ENCODE measurements around the gene FAM234A. TPM values are rescaled to one million over a fixed set of nuclear protein-coding genes. Genes with fewer than 3 reads are reported as not detected.

FAM234A gene, protein sequence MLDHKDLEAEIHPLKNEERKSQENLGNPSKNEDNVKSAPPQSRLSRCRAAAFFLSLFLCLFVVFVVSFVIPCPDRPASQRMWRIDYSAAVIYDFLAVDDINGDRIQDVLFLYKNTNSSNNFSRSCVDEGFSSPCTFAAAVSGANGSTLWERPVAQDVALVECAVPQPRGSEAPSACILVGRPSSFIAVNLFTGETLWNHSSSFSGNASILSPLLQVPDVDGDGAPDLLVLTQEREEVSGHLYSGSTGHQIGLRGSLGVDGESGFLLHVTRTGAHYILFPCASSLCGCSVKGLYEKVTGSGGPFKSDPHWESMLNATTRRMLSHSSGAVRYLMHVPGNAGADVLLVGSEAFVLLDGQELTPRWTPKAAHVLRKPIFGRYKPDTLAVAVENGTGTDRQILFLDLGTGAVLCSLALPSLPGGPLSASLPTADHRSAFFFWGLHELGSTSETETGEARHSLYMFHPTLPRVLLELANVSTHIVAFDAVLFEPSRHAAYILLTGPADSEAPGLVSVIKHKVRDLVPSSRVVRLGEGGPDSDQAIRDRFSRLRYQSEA
- total RNA-seq (2014; rRNA removed; shearing (Covaris generic)) (8.1 and 10.9 TPM in 2 replicates), total RNA-seq (2022) (26.8 and 30.1 TPM in 2 replicates), Bru-seq, nascent RNA (percentile 48 among the genes with signal in this experiment), BruChase-seq, experiment 1, labeled RNA remaining after a 6-hour chase (percentile 53 among the genes with signal in this experiment), BruChase-seq, experiment 2, labeled RNA remaining after a 2-hour chase (percentile 49 among the genes with signal in this experiment)
- long read RNA-seq, transcript FAM234A-203 (13 exons, 3,213 nt), result major isoform, 27 of 72 reads
- long read RNA-seq, partial matches to known transcripts, result 12 of 72 reads
- long read RNA-seq, other reads (novel, unspliced or antisense), result 33 of 72 reads

DNA sequence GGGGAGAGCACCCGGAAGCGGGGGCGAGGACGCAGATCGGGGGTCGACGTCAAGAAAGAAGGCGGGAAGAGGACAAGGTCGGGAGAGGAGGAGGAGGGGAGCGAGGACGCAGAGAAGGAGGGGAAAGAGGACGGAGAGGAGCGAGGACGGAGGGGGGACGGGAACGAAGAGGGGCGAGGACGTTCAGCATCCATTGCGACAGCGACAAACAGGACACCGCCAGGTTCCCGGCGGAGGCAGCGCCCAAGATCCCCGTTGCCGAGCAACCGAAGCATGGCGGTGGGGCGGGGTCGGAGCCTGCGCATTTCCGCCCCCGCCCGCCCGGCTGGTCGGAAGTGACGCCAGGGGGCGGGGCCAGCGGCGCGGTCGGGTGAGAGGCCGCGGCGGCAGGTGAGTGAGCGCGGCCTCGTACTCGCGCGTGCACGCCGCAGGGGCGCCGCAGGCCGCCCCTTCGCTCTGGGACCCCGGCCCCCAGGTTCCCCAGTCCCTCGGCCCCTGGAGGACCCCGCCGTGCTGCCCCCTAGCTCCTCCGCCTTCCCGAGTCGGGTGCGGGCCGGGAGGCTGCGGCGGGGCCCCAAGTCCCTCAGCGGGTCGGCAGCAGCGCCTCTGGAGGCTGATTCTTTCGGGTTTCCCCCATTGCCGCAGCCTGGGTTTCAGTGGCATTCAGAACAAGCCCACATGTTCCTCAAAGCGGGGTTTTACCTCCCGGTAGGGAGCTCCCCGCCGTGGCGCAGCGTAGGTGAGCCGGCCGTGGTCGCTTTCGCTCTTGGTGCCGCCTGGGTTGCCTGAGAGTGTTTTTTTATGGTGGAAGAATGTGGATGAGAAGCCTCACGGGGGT is at the start of gene FAM234A:
TSS of gene FAM234A (plus strand) at position 354 of the 838 bp plus-strand sequence. CDS start 19,593 bp downstream, outside the sequence.
- peak within 1 kb of the TSS; percentile 47 for H2AFZ ChIP-seq (ENCODE audit: low read length)
- ChIA-PET CTCF (ENCODE audit: unreplicated experiment) (interaction anchor here (0.6 to 1.0 kb wide), 2 partner anchors 29 to 118 kb away, joined by 3 read pairs; partner anchors contain the start of gene AXIN1), POLR2A (interaction anchor here (0.5 to 1.3 kb wide), 3 partner anchors 9 to 116 kb away, joined by 3 read pairs; no protein-coding TSS in a partner anchor)
- intact Hi-C loops (cut with micrococcal nuclease; ENCODE audit: unreplicated experiment), result loop anchor here (2.0 kb wide), 1 partner anchor 118 kb away; the partner anchor contains the start of gene AXIN1
- H3K79me2 ChIP-seq (ENCODE audit: insufficient read depth, low read depth, low read length), result peaks cover 4% of the 10 kb centered on the region; the same call in 1 of the 2 replicates
- no TSS peak for BruUV-seq (replicated peaks)
- peaks cover 18% of the 10 kb centered on the region for H3K4me1 ChIP-seq (ENCODE audit: insufficient read depth, low read length, poor library complexity, severe bottlenecking)
- H4K20me1 ChIP-seq (ENCODE audit: insufficient read depth, low read length), result no peaks in the 10 kb centered on the region
- H3K36me3 ChIP-seq (ENCODE audit: insufficient read depth, low read length), result no peaks in the 10 kb centered on the region
- H3K9me3 ChIP-seq (ENCODE audit: low read length), result no peaks in the 10 kb centered on the region
- H3K27ac ChIP-seq (ENCODE audit: low read depth, low read length, poor library complexity, severe bottlenecking), result peak within 1 kb of the TSS; percentile 82
- H3K4me3 ChIP-seq (ENCODE audit: low read depth, low read length, poor library complexity, severe bottlenecking), result peak within 1 kb of the TSS; percentile 77
- H3K9me2 ChIP-seq (ENCODE audit: insufficient read depth, low read length), result no peaks in the 10 kb centered on the region
- TF ChIP-seq, protein P1, sequence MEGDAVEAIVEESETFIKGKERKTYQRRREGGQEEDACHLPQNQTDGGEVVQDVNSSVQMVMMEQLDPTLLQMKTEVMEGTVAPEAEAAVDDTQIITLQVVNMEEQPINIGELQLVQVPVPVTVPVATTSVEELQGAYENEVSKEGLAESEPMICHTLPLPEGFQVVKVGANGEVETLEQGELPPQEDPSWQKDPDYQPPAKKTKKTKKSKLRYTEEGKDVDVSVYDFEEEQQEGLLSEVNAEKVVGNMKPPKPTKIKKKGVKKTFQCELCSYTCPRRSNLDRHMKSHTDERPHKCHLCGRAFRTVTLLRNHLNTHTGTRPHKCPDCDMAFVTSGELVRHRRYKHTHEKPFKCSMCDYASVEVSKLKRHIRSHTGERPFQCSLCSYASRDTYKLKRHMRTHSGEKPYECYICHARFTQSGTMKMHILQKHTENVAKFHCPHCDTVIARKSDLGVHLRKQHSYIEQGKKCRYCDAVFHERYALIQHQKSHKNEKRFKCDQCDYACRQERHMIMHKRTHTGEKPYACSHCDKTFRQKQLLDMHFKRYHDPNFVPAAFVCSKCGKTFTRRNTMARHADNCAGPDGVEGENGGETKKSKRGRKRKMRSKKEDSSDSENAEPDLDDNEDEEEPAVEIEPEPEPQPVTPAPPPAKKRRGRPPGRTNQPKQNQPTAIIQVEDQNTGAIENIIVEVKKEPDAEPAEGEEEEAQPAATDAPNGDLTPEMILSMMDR (conservative IDR thresholded peaks at IDR 0.05; ENCODE audit: low read length), result peak; percentile 79
- TF ChIP-seq EZH2phosphoT487 (IDR thresholded peaks at IDR 0.05; ENCODE audit: borderline replicate concordance, low read depth, low read length), result no peak
- peak within 1 kb of the TSS; percentile 73 for H3K4me2 ChIP-seq (ENCODE audit: low read length)
- peak; percentile 97 for DNase-seq (ENCODE audit: low spot score)

DNA sequence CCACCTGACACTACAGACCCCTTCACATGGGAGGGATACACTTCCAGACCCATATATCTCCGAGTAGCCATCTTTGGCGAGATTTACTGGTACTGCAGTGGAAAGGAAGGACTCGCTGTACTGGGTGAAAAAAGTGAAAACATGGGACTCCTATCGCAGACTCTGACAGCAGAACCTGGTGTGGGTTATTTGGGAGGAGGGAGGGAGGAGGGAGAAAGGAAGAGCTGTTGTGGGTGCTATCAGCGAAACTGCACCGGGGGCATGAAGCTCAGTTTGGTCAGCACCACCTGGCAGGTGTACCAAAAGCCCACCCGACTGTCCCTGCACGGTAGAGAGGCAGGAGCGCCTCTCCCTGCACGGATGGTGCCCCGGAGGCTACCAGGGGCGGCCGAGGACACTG is 49.4 kb upstream of the FAM234A start:
- H3K27ac ChIP-seq (ENCODE audit: low read depth, low read length, poor library complexity, severe bottlenecking), result no peak overlapping the region
- no peaks in the 10 kb centered on the region for H3K9me2 ChIP-seq (ENCODE audit: insufficient read depth, low read length)
- no peak overlapping the region for H3K4me3 ChIP-seq (ENCODE audit: low read depth, low read length, poor library complexity, severe bottlenecking)
- no peaks in the 10 kb centered on the region for H3K79me2 ChIP-seq (ENCODE audit: insufficient read depth, low read depth, low read length)
- peaks cover 59% of the 10 kb centered on the region for H3K36me3 ChIP-seq (ENCODE audit: insufficient read depth, low read length)
- no peaks in the 10 kb centered on the region for H4K20me1 ChIP-seq (ENCODE audit: insufficient read depth, low read length)
- H3K9me3 ChIP-seq (ENCODE audit: low read length), result no peaks in the 10 kb centered on the region
- BruUV-seq (replicated peaks), result no TSS peak
- no peak overlapping the region for H3K4me2 ChIP-seq (ENCODE audit: low read length)
- no peak for DNase-seq (ENCODE audit: low spot score)
- ChIA-PET POLR2A (no interaction called here), CTCF (ENCODE audit: unreplicated experiment) (no interaction called here)
- no peak for TF ChIP-seq EZH2phosphoT487 (IDR thresholded peaks at IDR 0.05; ENCODE audit: borderline replicate concordance, low read depth, low read length)
- TF ChIP-seq, protein P1 (conservative IDR thresholded peaks at IDR 0.05; ENCODE audit: low read length), result no peak
- no peak overlapping the region for H2AFZ ChIP-seq (ENCODE audit: low read length)
- peaks cover 4% of the 10 kb centered on the region for H3K4me1 ChIP-seq (ENCODE audit: insufficient read depth, low read length, poor library complexity, severe bottlenecking)
- intact Hi-C loops (cut with micrococcal nuclease; ENCODE audit: unreplicated experiment), result no loop called here
